KMS-11 (cell line): ENCODE measurements around the gene PRR14.

Experiments
- H2AFZ ChIP-seq: fragments of 200-600 bp; sonication (generic); 2 replicates; pipeline ENCODE4 v1.6.1; 2016; ENCODE audit warnings: antibody characterized with exemption, mixed run types, low read depth
- H3K27ac ChIP-seq: fragments of 200-600 bp; sonication (generic); 2 replicates; pipeline ENCODE4 v1.6.1; 2016; ENCODE audit warnings: mild to moderate bottlenecking, mixed run types
- H3K27me3 ChIP-seq: fragments of 200-600 bp; sonication (generic); 2 replicates; pipeline ENCODE4 v1.6.1; 2017; ENCODE audit warnings: mild to moderate bottlenecking, low read depth, mixed run types, moderate library complexity; ENCODE audit not compliant: insufficient read depth
- H3K36me3 ChIP-seq: fragments of 200-600 bp; sonication (generic); 2 replicates; pipeline ENCODE4 v1.6.1; 2017; ENCODE audit warnings: mild to moderate bottlenecking, mixed run types; ENCODE audit not compliant: insufficient read depth
- H3K4me1 ChIP-seq: fragments of 200-600 bp; sonication (generic); 2 replicates; pipeline ENCODE4 v1.6.1; 2016; ENCODE audit warnings: mild to moderate bottlenecking, low read depth, mixed run types; ENCODE audit not compliant: poor library complexity, severe bottlenecking
- H3K4me2 ChIP-seq: fragments of 200-600 bp; sonication (generic); 2 replicates; pipeline ENCODE4 v1.7.0; 2016; ENCODE audit warnings: mild to moderate bottlenecking, mixed run types
- H3K4me3 ChIP-seq: fragments of 200-600 bp; sonication (generic); IDR thresholded peaks from 2 replicates; pipeline ENCODE4 v1.6.1; 2017; ENCODE audit warnings: low read depth, low read length, mixed read lengths; ENCODE audit not compliant: insufficient read depth
- H3K79me2 ChIP-seq: fragments of 200-600 bp; sonication (generic); 2 replicates; pipeline ENCODE4 v1.6.1; 2016; ENCODE audit warnings: low read depth, mixed run types; ENCODE audit not compliant: insufficient read depth
- H3K9ac ChIP-seq: fragments of 200-600 bp; sonication (generic); 2 replicates; pipeline ENCODE4 v1.6.1; 2016; ENCODE audit warnings: mild to moderate bottlenecking, mixed run types
- H4K20me1 ChIP-seq: fragments of 200-600 bp; sonication (generic); 2 replicates; pipeline ENCODE4 v1.6.1; 2016; ENCODE audit warnings: mild to moderate bottlenecking, mixed run types; ENCODE audit not compliant: insufficient read depth
- CTCF ChIP-seq: fragments of 200-600 bp; sonication (generic); conservative IDR thresholded peaks from 2 replicates; pipeline ENCODE4 v1.6.1; 2017; ENCODE audit warnings: low read depth, mild to moderate bottlenecking, antibody characterized with exemption, low read length, moderate library complexity, mixed read lengths

The PRR14 gene

GRCh38 chr16:30669903-30670824 lies 19.4 kb downstream of the PRR14 start:
- Histone ChIP-seq H3K27me3 (no peaks in the 10 kb centered on the region), H3K79me2 (no peaks in the 10 kb centered on the region), H3K9ac (no peak overlapping the region), H3K4me1 (no peaks in the 10 kb centered on the region), H4K20me1 (no peaks in the 10 kb centered on the region), H3K36me3 (no peaks in the 10 kb centered on the region; the same call in 1 of the 2 replicates), H3K4me2 (no peak overlapping the region), H2AFZ (no peak overlapping the region), H3K4me3 (no peak overlapping the region), H3K27ac (no peak overlapping the region)
- no peak for TF ChIP-seq CTCF

DNA sequence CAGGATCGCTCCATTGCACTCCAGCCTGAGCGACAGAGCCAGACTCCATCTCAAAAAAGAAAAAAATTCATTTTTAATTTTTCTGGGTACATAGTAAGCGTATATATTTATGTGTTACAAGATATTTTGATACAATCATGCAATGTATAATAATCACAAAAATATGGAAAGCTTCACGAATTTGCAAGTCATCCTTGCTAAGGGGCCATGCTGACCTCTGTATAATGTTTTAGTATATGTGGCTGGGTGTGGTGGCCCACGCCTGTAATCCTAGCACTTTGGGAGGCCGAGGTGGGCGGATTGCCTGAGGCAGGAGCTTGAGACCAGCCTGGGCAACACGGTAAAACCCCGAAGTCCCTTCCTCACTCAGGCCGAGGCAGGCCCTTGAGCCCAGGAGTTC lies 24.4 kb downstream of the PRR14 start:
- Histone ChIP-seq H3K27ac (no peak overlapping the region), H3K27me3 (no peaks in the 10 kb centered on the region)
- no peak for TF ChIP-seq CTCF

DNA sequence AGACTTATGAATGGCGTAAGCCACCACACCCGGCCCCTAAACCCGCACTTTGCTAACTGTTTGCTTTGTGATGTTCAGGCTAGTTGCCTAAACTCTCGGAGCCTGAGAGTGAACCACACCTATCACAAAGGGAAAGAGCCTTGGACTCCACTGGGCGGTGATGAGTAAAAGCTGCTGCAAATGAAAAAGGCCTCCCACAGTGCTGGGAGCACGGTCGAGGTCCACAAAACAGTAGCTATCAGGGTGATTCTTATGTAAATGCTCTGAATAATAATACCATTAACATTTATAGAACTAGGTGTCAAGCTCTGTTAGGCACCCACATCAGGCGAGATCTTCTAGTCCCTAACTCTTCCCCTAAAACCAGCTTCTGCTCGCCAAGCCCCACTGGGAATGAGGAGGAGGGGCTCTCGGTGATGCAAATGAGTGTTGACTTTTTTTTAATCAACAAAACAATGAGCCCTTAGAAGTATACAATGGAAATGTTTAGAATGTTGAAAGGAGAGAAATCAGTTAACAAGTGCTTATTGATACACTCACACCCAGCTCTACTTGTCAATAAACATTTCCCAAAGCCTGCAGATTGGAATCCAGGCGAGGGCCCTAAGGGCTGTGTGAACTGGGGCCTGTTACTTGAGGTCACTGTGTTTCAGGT lies 27.3 kb downstream of the PRR14 start:
- no peak overlapping the region for H2AFZ ChIP-seq
- TF ChIP-seq CTCF, result no peak
- H3K4me3 ChIP-seq, result no peak overlapping the region
- H3K4me1 ChIP-seq, result no peaks in the 10 kb centered on the region
- H3K4me2 ChIP-seq, result no peak overlapping the region
- H3K27ac ChIP-seq, result no peak overlapping the region
- no peaks in the 10 kb centered on the region for H3K36me3 ChIP-seq
- H3K27me3 ChIP-seq, result no peaks in the 10 kb centered on the region
- no peaks in the 10 kb centered on the region for H4K20me1 ChIP-seq
- H3K9ac ChIP-seq, result no peak overlapping the region
- no peaks in the 10 kb centered on the region for H3K79me2 ChIP-seq

More for the DNA sequence above, 24.4 kb downstream of the PRR14 start:
- Histone ChIP-seq H3K9ac (no peak overlapping the region), H3K4me2 (no peak overlapping the region), H3K79me2 (no peaks in the 10 kb centered on the region), H3K4me1 (no peaks in the 10 kb centered on the region), H2AFZ (no peak overlapping the region), H4K20me1 (no peaks in the 10 kb centered on the region), H3K36me3 (no peaks in the 10 kb centered on the region), H3K4me3 (no peak overlapping the region)

- TF ChIP-seq CTCF, result no peak
- no peak overlapping the region for H3K9ac ChIP-seq
Measured at GRCh38 chr16:30678586-30678970, 27.8 kb downstream of the PRR14 start.

More at GRCh38 chr16:30678586-30678970, 27.8 kb downstream of the PRR14 start:
- Histone ChIP-seq H3K4me1 (no peaks in the 10 kb centered on the region), H3K4me2 (no peak overlapping the region), H3K27me3 (no peaks in the 10 kb centered on the region), H3K4me3 (no peak overlapping the region), H2AFZ (no peak overlapping the region), H3K79me2 (no peaks in the 10 kb centered on the region), H3K27ac (no peak overlapping the region), H3K36me3 (no peaks in the 10 kb centered on the region), H4K20me1 (no peaks in the 10 kb centered on the region)
